SJSA1 (cell line): Measurements from ENCODE around the gene ZNF618. TPM values are rescaled to one million over a fixed set of nuclear protein-coding genes. Genes with fewer than 3 reads are reported as not detected.

Experiments used
- DNase-seq, 2 experiments: peaks; one replicate each; pipeline ENCODE4 v3.0.0-alpha.2; 2015 to 2020; ENCODE audit warnings: low spot score in 2 of 2, low read depth in 1 of 2
- H3K27ac ChIP-seq: fragments of 250-450 bp; sonication (Bioruptor Pico); 2 replicates; pipeline ENCODE4 v1.5.1; 2020; ENCODE audit warnings: mild to moderate bottlenecking, moderate library complexity
- H3K27me3 ChIP-seq: fragments of 250-450 bp; sonication (Bioruptor Pico); replicated peaks from 2 replicates; pipeline ENCODE4 v1.5.1; 2020; ENCODE audit warnings: mild to moderate bottlenecking, moderate library complexity
- H3K36me3 ChIP-seq: fragments of 250-450 bp; sonication (Bioruptor Pico); 2 replicates; pipeline ENCODE4 v1.5.1; 2020; ENCODE audit warnings: mild to moderate bottlenecking
- H3K4me1 ChIP-seq: fragments of 250-450 bp; sonication (Bioruptor Pico); replicated peaks from 2 replicates; pipeline ENCODE4 v1.6.1; 2021; ENCODE audit warnings: mild to moderate bottlenecking
- H3K4me3 ChIP-seq: fragments of 250-450 bp; sonication (Bioruptor Pico); 2 replicates; pipeline ENCODE4 v1.5.1; 2020; ENCODE audit warnings: mild to moderate bottlenecking
- H3K9me3 ChIP-seq: fragments of 250-450 bp; sonication (Bioruptor Pico); replicated peaks from 2 replicates; pipeline ENCODE4 v1.5.1; 2020; ENCODE audit warnings: mild to moderate bottlenecking
- total RNA-seq: library from RNA; depleted of rRNA; stranded (reverse); fragments of >200 nt; shearing (Covaris generic); gene quantifications from 2 replicates; pipeline ENCODE4 v1.2.3, GENCODE V29; 2014

ZNF618 gene
- total RNA-seq, 1 experiment from 2014 or later = 4.7 TPM

- H3K27ac ChIP-seq = no peak overlapping the region
- H3K36me3 ChIP-seq = no peaks in the 10 kb centered on the region
Observed at GRCh38 chr9:113907282-113907681, 31.2 kb downstream of the ZNF618 start.

GRCh38 chr9:113909421-113909820 lies 33.3 kb downstream of the ZNF618 start:
- DNase-seq = no peak
- H3K27me3 ChIP-seq = no peaks in the 10 kb centered on the region
- no peak overlapping the region for H3K27ac ChIP-seq
- 0 out of 2 replicates have a peak, but pooled peaks cover 2% of the 10 kb centered on the region for H3K36me3 ChIP-seq
- no peaks in the 10 kb centered on the region for H3K4me1 ChIP-seq
- H3K9me3 ChIP-seq = no peaks in the 10 kb centered on the region
- H3K4me3 ChIP-seq = no peak overlapping the region

More at GRCh38 chr9:113907282-113907681, 31.2 kb downstream of the ZNF618 start:
- H3K4me1 ChIP-seq = no peaks in the 10 kb centered on the region
- no peak overlapping the region for H3K4me3 ChIP-seq
- DNase-seq = no peak
- H3K9me3 ChIP-seq = no peaks in the 10 kb centered on the region
- H3K27me3 ChIP-seq = no peaks in the 10 kb centered on the region

- Histone ChIP-seq H3K27me3 (no peaks in the 10 kb centered on the region), H3K9me3 (no peaks in the 10 kb centered on the region), H3K4me1 (no peaks in the 10 kb centered on the region), H3K36me3 (0 out of 2 replicates have a peak, but pooled peaks cover 2% of the 10 kb centered on the region), H3K4me3 (no peak overlapping the region), H3K27ac (no peak overlapping the region)
- DNase-seq = peak in 1 of 2 experiments; percentile 20
Observed at GRCh38 chr9:113910036-113910639, 34.0 kb downstream of the ZNF618 start.

DNA sequence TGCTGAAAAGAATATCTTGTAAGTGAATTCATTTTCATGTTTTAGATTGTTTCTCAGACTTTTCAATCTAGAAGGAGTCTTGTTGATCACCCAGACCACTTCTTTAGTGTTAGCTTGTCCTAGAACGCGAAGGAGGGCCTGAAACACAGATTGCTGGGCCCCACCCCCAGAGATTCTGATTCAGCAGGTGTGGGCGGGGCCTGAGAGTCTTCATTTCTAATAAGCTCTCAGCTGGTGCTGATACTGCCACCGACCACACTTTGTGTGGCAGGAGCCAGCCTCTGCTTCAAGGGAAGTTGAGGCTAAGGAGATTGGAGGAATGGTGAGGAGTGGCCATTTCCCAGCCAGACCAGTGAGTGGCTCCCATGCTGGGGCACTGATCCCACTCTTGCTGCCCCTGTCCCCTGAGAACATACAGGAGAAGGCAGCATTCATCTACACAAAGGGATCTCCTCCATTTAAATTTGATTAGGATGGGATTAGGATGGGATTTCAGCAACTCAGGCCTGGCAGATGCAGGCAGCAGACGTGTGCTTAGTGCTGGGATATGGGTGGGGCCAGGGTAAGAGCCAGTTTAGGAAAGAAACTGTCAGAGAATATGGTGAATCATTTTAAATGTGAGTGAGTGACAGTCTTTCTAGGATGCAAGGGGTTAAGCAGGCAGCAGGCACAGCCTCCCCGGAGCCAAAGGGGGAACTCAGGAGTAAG lies 35.9 kb downstream of the ZNF618 start:
- peak in 1 of 2 experiments; percentile 15 for DNase-seq
- H3K9me3 ChIP-seq = no peaks in the 10 kb centered on the region
- H3K27ac ChIP-seq = no peak overlapping the region
- no peaks in the 10 kb centered on the region for H3K27me3 ChIP-seq
- no peak overlapping the region for H3K4me3 ChIP-seq
- H3K36me3 ChIP-seq = 0 out of 2 replicates have a peak, but pooled peaks cover 6% of the 10 kb centered on the region
- no peaks in the 10 kb centered on the region for H3K4me1 ChIP-seq

GRCh38 chr9:113912816-113913215 lies 36.7 kb downstream of the ZNF618 start:
- 0 out of 2 replicates have a peak, but pooled peaks cover 6% of the 10 kb centered on the region for H3K36me3 ChIP-seq
- H3K27ac ChIP-seq = no peak overlapping the region
- no peaks in the 10 kb centered on the region for H3K27me3 ChIP-seq
- no peaks in the 10 kb centered on the region for H3K9me3 ChIP-seq
- no peak for DNase-seq
- H3K4me3 ChIP-seq = no peak overlapping the region
- no peaks in the 10 kb centered on the region for H3K4me1 ChIP-seq

DNA sequence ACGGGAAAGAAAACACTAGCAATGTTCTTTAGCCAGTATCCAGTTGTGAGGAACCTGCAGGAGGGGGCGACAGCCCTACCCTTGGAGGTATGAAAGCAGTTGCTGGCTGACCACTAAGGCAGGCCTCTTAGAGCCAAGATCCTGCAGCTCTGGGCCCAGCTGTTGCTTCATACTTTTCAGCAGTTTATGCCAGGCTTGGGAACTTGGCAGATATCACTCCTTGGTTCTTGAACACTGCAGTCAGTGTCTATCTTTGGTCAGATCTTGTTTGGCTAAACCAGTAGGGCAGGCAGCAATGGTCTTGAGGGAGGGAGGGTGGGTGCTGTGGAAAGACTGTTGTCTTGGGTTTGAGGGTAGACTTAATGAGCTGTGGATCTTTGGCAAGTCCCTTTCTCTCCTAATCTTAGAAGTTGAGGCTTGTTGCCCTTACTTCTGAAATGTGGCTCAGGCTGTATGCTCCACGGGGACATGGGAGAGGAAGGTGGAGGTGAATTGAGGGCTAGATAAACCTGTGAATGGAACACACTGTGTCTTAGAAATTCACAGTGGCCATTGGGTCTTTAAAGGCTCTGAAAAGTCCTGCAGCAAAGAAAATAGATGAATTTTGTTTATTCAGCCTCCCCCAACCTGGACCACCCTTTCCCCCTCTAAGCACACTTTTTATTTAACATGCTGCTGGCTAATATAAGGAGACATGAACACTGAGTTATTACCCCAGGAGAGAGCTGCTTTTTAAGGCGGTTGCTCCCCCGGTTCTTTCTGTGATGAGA lies 37.5 kb downstream of the ZNF618 start:
- no peak overlapping the region for H3K4me3 ChIP-seq
- no peak overlapping the region for H3K27ac ChIP-seq
- no peaks in the 10 kb centered on the region for H3K9me3 ChIP-seq
- no peaks in the 10 kb centered on the region for H3K4me1 ChIP-seq
- H3K27me3 ChIP-seq = no peaks in the 10 kb centered on the region
- DNase-seq = no peak
- H3K36me3 ChIP-seq = 0 out of 2 replicates have a peak, but pooled peaks cover 6% of the 10 kb centered on the region

DNA sequence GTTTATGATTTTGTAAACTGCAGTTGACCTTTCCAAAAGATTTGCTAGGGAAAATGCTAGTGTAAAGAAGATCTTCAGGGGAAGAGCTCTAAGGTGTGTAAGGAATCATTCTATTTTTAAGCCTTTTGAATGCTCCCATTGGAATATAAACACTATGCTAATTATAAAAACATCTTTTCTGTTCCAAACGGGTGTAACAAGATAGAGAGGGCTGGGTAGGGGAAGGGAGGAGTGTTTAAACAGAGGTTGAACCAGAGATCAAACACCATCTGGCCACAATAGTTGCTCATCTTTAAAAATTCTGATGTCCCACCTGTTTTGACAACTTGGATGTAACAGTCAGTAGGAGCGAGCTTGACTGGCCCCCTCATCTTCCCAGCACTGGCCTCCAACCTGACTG lies 38.4 kb downstream of the ZNF618 start:
- H3K36me3 ChIP-seq = 0 out of 2 replicates have a peak, but pooled peaks cover 6% of the 10 kb centered on the region
- no peaks in the 10 kb centered on the region for H3K27me3 ChIP-seq
- no peaks in the 10 kb centered on the region for H3K4me1 ChIP-seq
- DNase-seq = no peak
- no peak overlapping the region for H3K4me3 ChIP-seq
- H3K27ac ChIP-seq = no peak overlapping the region
- no peaks in the 10 kb centered on the region for H3K9me3 ChIP-seq

DNA sequence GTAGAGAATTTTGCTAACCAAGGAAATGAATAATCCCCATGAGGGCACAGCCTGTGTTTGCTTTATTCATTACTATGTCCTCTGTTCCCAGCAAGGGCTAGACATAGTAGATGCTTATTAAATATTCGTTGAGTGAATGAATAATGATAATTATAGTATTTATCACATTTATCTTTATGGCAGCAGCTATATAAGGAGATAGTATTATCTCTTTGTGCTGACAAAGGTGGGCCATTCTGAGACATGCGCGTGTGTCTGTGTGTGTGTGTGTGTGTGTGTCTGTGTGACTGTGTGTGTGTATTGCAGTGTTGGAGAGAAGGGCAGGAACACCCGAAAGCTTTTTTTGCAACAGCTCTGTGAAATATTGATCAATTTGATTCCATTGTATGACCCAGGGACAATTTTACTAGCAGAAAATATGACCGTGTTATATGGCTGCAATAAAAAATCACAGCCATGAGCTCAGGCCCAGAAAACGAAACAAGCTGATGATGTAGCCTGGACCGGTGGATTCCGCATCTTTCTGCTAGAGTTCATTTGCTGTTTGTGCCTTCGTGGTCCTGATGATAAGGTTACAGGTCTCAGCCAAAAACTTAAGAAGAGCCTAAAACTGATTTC lies 39.8 kb downstream of the ZNF618 start:
- DNase-seq = no peak
- Histone ChIP-seq H3K27me3 (no peaks in the 10 kb centered on the region), H3K4me3 (no peak overlapping the region), H3K27ac (no peak overlapping the region), H3K9me3 (no peaks in the 10 kb centered on the region), H3K4me1 (peaks cover under 1% of the 10 kb centered on the region), H3K36me3 (0 out of 2 replicates have a peak, but pooled peaks cover 6% of the 10 kb centered on the region)

- no peaks in the 10 kb centered on the region for H3K9me3 ChIP-seq
- H3K36me3 ChIP-seq = 0 out of 2 replicates have a peak, but pooled peaks cover 6% of the 10 kb centered on the region
- peaks cover 7% of the 10 kb centered on the region for H3K4me1 ChIP-seq
- no peak overlapping the region for H3K4me3 ChIP-seq
- no peaks in the 10 kb centered on the region for H3K27me3 ChIP-seq
- DNase-seq = no peak
- H3K27ac ChIP-seq = no peak overlapping the region
Observed at GRCh38 chr9:113916931-113917330, 40.8 kb downstream of the ZNF618 start.

- no peaks in the 10 kb centered on the region for H3K9me3 ChIP-seq
- 0 out of 2 replicates have a peak, but pooled peaks cover 4% of the 10 kb centered on the region for H3K36me3 ChIP-seq
- no peak for DNase-seq
- H3K27me3 ChIP-seq = no peaks in the 10 kb centered on the region
- H3K4me1 ChIP-seq = peaks cover 7% of the 10 kb centered on the region
- no peak overlapping the region for H3K4me3 ChIP-seq
- H3K27ac ChIP-seq = no peak overlapping the region
Observed at GRCh38 chr9:113918697-113919350, 42.7 kb downstream of the ZNF618 start.

- no peak overlapping the region for H3K4me3 ChIP-seq
- 0 out of 2 replicates have a peak, but pooled peaks cover 4% of the 10 kb centered on the region for H3K36me3 ChIP-seq
- no peaks in the 10 kb centered on the region for H3K27me3 ChIP-seq
- DNase-seq = peak in 1 of 2 experiments; percentile 19
- H3K4me1 ChIP-seq = peaks cover 7% of the 10 kb centered on the region
- no peak overlapping the region for H3K27ac ChIP-seq
- no peaks in the 10 kb centered on the region for H3K9me3 ChIP-seq
Observed at GRCh38 chr9:113919382-113919781, 43.3 kb downstream of the ZNF618 start.

DNA sequence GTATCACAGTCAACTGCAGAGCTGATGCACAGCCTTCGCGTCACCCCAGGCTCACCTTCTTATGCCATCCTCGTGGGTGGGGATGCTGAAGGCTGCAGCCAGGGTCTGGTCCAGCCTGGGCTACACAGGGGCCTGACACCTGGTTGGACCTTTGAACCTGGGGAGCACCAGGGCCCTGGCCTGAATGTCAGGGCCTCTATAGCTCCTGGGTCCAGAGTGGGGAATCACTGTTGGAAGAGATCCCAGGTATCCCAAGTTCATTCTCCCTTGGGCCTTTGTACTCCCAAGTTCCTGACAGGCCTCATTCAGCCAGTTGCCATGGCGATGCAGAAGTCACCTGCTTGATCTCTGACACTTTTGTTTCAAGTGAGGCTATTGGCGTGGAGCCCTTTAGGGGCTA lies 43.8 kb downstream of the ZNF618 start:
- DNase-seq = no peak
- no peak overlapping the region for H3K27ac ChIP-seq
- H3K9me3 ChIP-seq = no peaks in the 10 kb centered on the region
- no peaks in the 10 kb centered on the region for H3K27me3 ChIP-seq
- H3K4me1 ChIP-seq = peaks cover 7% of the 10 kb centered on the region
- H3K4me3 ChIP-seq = no peak overlapping the region
- H3K36me3 ChIP-seq = 0 out of 2 replicates have a peak, but pooled peaks cover 4% of the 10 kb centered on the region

DNA sequence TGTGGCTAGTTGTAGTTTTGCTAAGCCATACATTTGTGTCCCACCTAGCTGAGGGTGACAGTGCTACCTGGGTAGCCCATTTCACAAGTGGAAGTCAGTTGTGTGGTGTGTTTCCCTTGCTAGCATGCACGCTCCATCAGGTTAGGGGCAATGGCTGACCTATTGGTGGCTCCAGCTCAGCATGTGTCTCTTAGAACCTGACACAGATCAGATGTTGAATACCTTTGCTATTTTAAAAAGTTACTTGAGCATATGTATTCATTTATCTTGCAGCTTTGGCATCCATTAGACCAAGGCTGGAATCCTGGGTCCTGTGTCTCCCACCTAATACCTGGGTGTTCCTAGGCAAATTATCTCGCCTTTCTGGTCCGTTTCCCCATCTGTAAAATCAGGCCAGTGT lies 44.8 kb downstream of the ZNF618 start:
- Histone ChIP-seq H3K9me3 (no peaks in the 10 kb centered on the region), H3K27ac (no peak overlapping the region), H3K36me3 (0 out of 2 replicates have a peak, but pooled peaks cover 4% of the 10 kb centered on the region), H3K4me1 (peaks cover 7% of the 10 kb centered on the region), H3K4me3 (no peak overlapping the region), H3K27me3 (no peaks in the 10 kb centered on the region)
- peak in 1 of 2 experiments; percentile 16 for DNase-seq
